HL-60 (cell line): ENCODE measurements around the gene OSTF1.

ENCODE experiments used
- DNase-seq, 2 experiments: peaks; one replicate each; pipeline ENCODE4 v3.0.0-alpha.2; 2010 to 2020; ENCODE audit warnings: low read depth in 1 of 2, low spot score in 1 of 2
- H3K27ac ChIP-seq: fragments of 250-450 bp; sonication (Bioruptor Pico); replicated peaks from 2 replicates; pipeline ENCODE4 v1.5.1; 2020; ENCODE audit warnings: mild to moderate bottlenecking, moderate library complexity
- H3K27me3 ChIP-seq: fragments of 250-450 bp; sonication (Bioruptor Pico); 2 replicates; pipeline ENCODE4 v1.5.1; 2021; ENCODE audit warnings: mild to moderate bottlenecking, moderate library complexity; ENCODE audit not compliant: insufficient read depth, poor library complexity, severe bottlenecking
- H3K4me3 ChIP-seq: replicated peaks from 2 replicates; pipeline ENCODE4 v1.5.1; 2011; ENCODE audit warnings: mild to moderate bottlenecking, control low read depth, low read length; ENCODE audit not compliant: insufficient read depth
- CTCF ChIP-seq: IDR thresholded peaks from one replicate; pipeline ENCODE4 v1.5.1; 2011; ENCODE audit warnings: low read length, control low read depth, inconsistent platforms; ENCODE audit not compliant: insufficient read depth
- GABPA ChIP-seq: IDR thresholded peaks from 2 replicates; pipeline ENCODE4 v1.6.1; 2012; ENCODE audit warnings: low read depth
- POLR2AphosphoS5 ChIP-seq: IDR thresholded peaks from 2 replicates; pipeline ENCODE4 v1.6.1; 2012; ENCODE audit warnings: low read depth
- REST ChIP-seq: IDR thresholded peaks from 2 replicates; pipeline ENCODE4 v1.6.1; 2012; ENCODE audit warnings: low read depth; ENCODE audit not compliant: insufficient replicate concordance
- SPI1 ChIP-seq: IDR thresholded peaks from 2 replicates; pipeline ENCODE4 v1.6.1; 2012; ENCODE audit warnings: low read depth, mild to moderate bottlenecking, borderline replicate concordance

The OSTF1 gene

GRCh38 chr9:75121914-75122558, 33.7 kb downstream of the OSTF1 start:
- Histone ChIP-seq H3K4me3 (no peak overlapping the region), H3K27me3 (no peaks in the 10 kb centered on the region), H3K27ac (no peak overlapping the region)
- no peak for TF ChIP-seq REST
- no peak for TF ChIP-seq GABPA
- DNase-seq = no peak

GRCh38 chr9:75123696-75124095, 35.4 kb downstream of the OSTF1 start:
- TF ChIP-seq CTCF = no peak
- TF ChIP-seq POLR2AphosphoS5 = no peak
- TF ChIP-seq SPI1 = no peak
- TF ChIP-seq REST = no peak
- TF ChIP-seq GABPA = no peak
- Histone ChIP-seq H3K4me3 (no peak overlapping the region), H3K27me3 (no peaks in the 10 kb centered on the region), H3K27ac (no peak overlapping the region)
- DNase-seq = no peak

- Histone ChIP-seq H3K4me3 (no peak overlapping the region), H3K27ac (no peak overlapping the region), H3K27me3 (no peaks in the 10 kb centered on the region)
- DNase-seq = no peak
- TF ChIP-seq REST (no peak), SPI1 (no peak), GABPA (no peak), POLR2AphosphoS5 (no peak), CTCF (no peak)
Observed at GRCh38 chr9:75128535-75128934, 40.2 kb downstream of the OSTF1 start.

GRCh38 chr9:75130172-75130571, 41.9 kb downstream of the OSTF1 start:
- TF ChIP-seq CTCF = no peak
- no peak for TF ChIP-seq GABPA
- no peak for TF ChIP-seq REST
- no peak for TF ChIP-seq POLR2AphosphoS5
- TF ChIP-seq SPI1 = no peak
- no peak overlapping the region for H3K27ac ChIP-seq
- DNase-seq = no peak
- no peak overlapping the region for H3K4me3 ChIP-seq
- H3K27me3 ChIP-seq = no peaks in the 10 kb centered on the region
